GM06990 (cell line): Measurements from ENCODE around the gene KIF25.

ENCODE experiments used
- DNase-seq: peaks from one replicate; pipeline ENCODE4 v3.0.0-alpha.2; 2011; ENCODE audit not compliant: insufficient read length; ENCODE audit errors: extremely low read depth
- H3K27me3 ChIP-seq: replicated peaks from 2 replicates; pipeline ENCODE4 v1.6.0; 2011; ENCODE audit warnings: low read length; ENCODE audit not compliant: control insufficient read depth, insufficient read depth
- H3K36me3 ChIP-seq: 2 replicates; pipeline ENCODE4 v1.5.1; 2011; ENCODE audit warnings: low read length; ENCODE audit not compliant: control insufficient read depth, insufficient read depth
- H3K4me3 ChIP-seq: replicated peaks from 2 replicates; pipeline ENCODE4 v1.5.1; 2011; ENCODE audit warnings: low read depth, mild to moderate bottlenecking, control low read depth, low read length
- TF ChIP-seq, protein P1 (sequence below): IDR thresholded peaks from 2 replicates; pipeline ENCODE4 v1.5.1; 2011; ENCODE audit warnings: low read length, control low read depth, mild to moderate bottlenecking, inconsistent platforms; ENCODE audit not compliant: insufficient read depth, poor library complexity, severe bottlenecking

KIF25 gene

DNA sequence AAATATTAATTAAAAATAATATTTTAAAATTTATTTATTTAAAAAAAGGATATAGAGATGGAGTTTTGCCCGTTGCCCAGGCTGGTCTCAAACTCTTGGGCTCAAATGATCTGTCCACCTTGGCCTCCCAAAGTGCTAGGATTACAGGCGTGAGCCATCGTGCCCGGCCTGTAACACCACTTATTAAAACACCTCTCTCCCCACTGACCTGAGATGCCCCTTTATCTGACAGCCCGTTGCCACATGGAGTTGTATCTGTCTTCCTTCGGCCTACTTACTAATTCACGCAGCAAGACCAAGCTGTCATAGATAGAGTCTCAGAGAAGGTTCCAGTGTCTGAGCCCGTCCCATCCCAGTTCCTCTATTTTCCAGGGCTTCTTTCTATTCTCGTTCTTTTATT is 30.7 kb downstream of the KIF25 start:
- H3K4me3 ChIP-seq, result no peak overlapping the region
- H3K27me3 ChIP-seq, result no peaks in the 10 kb centered on the region
- TF ChIP-seq, protein P1, sequence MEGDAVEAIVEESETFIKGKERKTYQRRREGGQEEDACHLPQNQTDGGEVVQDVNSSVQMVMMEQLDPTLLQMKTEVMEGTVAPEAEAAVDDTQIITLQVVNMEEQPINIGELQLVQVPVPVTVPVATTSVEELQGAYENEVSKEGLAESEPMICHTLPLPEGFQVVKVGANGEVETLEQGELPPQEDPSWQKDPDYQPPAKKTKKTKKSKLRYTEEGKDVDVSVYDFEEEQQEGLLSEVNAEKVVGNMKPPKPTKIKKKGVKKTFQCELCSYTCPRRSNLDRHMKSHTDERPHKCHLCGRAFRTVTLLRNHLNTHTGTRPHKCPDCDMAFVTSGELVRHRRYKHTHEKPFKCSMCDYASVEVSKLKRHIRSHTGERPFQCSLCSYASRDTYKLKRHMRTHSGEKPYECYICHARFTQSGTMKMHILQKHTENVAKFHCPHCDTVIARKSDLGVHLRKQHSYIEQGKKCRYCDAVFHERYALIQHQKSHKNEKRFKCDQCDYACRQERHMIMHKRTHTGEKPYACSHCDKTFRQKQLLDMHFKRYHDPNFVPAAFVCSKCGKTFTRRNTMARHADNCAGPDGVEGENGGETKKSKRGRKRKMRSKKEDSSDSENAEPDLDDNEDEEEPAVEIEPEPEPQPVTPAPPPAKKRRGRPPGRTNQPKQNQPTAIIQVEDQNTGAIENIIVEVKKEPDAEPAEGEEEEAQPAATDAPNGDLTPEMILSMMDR, result no peak
- no peak for DNase-seq
- H3K36me3 ChIP-seq, result no peaks in the 10 kb centered on the region

GRCh38 chr6:168029459-168030217 is 32.2 kb downstream of the KIF25 start:
- DNase-seq, result no peak
- TF ChIP-seq, protein P1, result no peak
- Histone ChIP-seq H3K36me3 (no peaks in the 10 kb centered on the region), H3K27me3 (no peaks in the 10 kb centered on the region), H3K4me3 (no peak overlapping the region)

DNA sequence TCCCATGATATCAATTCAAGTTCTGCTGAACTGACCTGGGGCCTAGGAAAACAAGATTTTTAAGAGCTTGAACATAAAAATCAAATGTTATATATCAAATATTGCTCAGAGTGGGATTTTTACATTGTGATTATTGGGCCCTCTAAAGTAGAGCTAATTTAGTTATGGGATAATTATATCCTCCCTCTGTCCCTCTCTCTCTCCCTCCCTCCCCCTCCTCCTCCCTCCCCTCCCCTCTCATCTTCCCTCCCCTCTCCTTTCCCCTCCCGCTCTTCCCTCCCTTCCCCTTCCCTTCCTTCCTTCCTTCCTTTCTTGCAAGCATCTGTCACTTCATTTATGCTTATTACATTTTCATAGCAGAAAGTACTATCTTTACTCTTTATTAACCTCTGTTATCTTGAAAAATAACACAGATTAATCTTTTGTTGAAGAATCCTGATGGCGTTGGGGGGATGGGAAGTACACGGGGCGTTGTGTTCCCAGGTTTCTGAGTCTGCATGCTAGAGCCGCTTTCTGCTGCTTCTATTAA is 32.8 kb downstream of the KIF25 start:
- TF ChIP-seq, protein P1, result no peak
- DNase-seq, result no peak
- Histone ChIP-seq H3K27me3 (no peaks in the 10 kb centered on the region), H3K4me3 (no peak overlapping the region), H3K36me3 (no peaks in the 10 kb centered on the region)

- no peak for DNase-seq
- TF ChIP-seq, protein P1, result no peak
- Histone ChIP-seq H3K4me3 (no peak overlapping the region), H3K36me3 (no peaks in the 10 kb centered on the region), H3K27me3 (no peaks in the 10 kb centered on the region)
Measured at GRCh38 chr6:168030908-168031307, 33.4 kb downstream of the KIF25 start.

- Histone ChIP-seq H3K4me3 (no peak overlapping the region), H3K36me3 (no peaks in the 10 kb centered on the region), H3K27me3 (no peaks in the 10 kb centered on the region)
- no peak for DNase-seq
- TF ChIP-seq, protein P1, result no peak
Measured at GRCh38 chr6:168031411-168031971, 34.0 kb downstream of the KIF25 start.
